ENCODE measurements around the gene NEDD4.
"Not testable (repeated sequence)": the region's sequence is repeated elsewhere in the genome, so short reads cannot be mapped to it uniquely, and the experiment has no call there.

Gene NEDD4

DNA sequence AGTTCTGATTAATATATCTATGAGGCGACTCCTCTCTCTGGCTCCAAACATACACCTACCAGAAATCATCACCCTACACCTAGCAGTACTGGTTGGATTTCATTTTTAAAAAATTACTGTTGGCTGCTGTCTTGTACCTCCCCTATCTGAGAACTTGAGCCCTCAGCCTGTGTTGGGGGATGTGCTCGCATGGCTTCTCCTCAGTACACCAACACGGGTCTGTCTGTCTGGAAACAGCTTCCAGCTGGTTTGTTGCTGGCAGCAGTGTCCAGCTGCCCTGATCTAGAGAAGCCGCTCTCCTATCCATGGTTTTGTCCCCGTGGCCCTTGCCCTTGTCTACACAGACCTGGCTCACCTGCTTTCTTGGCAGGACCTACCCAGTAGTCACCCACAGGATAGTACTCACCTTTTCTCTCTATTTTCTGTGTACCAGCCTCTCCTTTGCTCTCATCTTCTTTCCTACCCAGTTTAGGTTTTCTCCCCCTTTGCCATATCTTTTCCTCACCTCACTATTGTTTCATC, 43.2 kb upstream of the NEDD4 start:
- TF ChIP-seq, protein P1, sequence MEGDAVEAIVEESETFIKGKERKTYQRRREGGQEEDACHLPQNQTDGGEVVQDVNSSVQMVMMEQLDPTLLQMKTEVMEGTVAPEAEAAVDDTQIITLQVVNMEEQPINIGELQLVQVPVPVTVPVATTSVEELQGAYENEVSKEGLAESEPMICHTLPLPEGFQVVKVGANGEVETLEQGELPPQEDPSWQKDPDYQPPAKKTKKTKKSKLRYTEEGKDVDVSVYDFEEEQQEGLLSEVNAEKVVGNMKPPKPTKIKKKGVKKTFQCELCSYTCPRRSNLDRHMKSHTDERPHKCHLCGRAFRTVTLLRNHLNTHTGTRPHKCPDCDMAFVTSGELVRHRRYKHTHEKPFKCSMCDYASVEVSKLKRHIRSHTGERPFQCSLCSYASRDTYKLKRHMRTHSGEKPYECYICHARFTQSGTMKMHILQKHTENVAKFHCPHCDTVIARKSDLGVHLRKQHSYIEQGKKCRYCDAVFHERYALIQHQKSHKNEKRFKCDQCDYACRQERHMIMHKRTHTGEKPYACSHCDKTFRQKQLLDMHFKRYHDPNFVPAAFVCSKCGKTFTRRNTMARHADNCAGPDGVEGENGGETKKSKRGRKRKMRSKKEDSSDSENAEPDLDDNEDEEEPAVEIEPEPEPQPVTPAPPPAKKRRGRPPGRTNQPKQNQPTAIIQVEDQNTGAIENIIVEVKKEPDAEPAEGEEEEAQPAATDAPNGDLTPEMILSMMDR (conservative IDR thresholded peaks at IDR 0.05; ENCODE audit: low read depth, low read length), result no peak
- DNase-seq (ENCODE audit: low read depth), result no peak
- H3K4me3 ChIP-seq (ENCODE audit: low read length), result no peak overlapping the region

DNA sequence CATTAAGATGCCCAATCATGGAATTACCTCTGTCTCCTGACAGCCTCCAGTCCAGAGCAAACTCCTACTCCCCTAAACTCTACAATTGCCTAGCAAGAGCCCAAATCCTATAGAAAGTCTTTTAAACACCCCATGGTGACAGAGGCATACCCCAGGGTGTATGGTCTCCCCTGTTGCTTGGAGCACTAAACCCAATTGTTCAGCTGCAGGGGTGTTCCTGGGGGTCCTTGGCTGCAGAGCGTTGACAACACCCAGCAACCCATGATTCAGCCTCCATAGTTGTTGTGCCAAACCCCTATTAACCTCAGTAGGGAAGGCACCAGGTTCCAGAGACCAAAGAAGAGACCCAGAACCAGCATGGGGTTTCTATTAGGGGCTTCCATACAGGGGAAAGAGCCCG, 41.8 kb upstream of the NEDD4 start:
- TF ChIP-seq, protein P1 (conservative IDR thresholded peaks at IDR 0.05; ENCODE audit: low read depth, low read length), result no peak
- H3K4me3 ChIP-seq (ENCODE audit: low read length), result no peak overlapping the region
- no peak for DNase-seq (ENCODE audit: low read depth)

DNA sequence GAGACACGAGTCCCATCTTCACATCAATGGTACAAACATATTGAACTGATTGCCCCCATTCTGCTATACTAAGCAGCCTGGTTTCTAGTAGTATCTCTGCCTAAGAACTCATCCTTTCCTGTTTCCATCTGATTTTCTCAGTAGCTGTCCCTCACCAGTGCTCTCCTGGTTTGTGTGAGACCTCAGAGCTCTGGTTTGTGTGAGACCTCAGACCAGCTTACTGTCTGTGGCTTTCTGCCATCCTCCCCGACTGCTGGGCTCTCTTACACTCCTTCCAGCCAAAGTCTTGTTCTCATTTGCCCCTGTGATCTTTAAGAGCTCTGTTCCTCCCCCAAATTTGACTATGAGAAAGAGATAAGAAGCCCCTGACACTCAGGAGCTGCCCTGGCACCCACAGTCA, 41.1 kb upstream of the NEDD4 start:
- TF ChIP-seq, protein P1 (conservative IDR thresholded peaks at IDR 0.05; ENCODE audit: low read depth, low read length), result no peak

DNA sequence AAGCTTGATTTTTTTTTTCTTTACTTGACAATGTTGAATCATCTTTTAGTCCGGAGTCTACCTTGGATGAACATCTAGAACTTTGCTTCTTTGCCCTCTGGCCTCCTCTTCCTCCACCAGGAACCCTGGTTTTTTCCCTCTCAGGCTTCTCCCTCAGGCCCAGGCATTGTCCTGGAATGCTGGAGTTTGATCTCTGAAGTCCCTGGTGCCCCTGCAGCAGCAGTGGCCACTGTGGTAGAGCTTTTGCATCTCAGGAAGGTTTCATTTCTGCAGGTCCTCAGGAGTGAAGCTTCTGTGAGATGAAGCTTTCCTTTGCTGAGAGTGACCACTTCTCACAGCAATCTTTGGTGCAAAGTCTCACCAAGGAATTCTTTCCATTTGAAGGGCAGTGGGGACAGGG, 39.0 kb upstream of the NEDD4 start:
- no peak for DNase-seq (ENCODE audit: low read depth)

More for the DNA sequence above, 41.1 kb upstream of the NEDD4 start:
- H3K4me3 ChIP-seq (ENCODE audit: low read length), result no peak overlapping the region
- DNase-seq (ENCODE audit: low read depth), result no peak

DNA sequence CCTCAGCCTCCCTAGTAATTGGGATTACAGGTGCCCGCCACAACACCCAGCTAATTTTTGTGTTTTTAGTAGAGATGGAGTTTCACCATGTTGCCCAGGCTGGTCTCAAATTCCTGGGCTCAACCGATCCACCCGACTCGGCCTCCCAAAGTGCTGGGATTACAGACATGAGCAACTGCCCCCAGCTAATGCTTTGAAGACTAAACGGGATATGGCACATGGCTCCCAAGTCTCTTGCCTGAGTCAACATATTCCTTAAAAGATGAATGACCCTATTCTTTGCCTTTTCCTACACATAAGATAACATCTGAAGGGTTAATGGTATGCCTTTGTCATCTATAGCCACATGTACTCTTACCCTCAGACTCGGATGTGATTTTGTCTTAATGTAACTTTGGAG, 38.4 kb upstream of the NEDD4 start:
- DNase-seq (ENCODE audit: low read depth), result no peak
- TF ChIP-seq, protein P1 (conservative IDR thresholded peaks at IDR 0.05; ENCODE audit: low read depth, low read length), result no peak
- no peak overlapping the region for H3K4me3 ChIP-seq (ENCODE audit: low read length)

More for the DNA sequence above, 39.0 kb upstream of the NEDD4 start:
- no peak overlapping the region for H3K4me3 ChIP-seq (ENCODE audit: low read length)
- TF ChIP-seq, protein P1 (conservative IDR thresholded peaks at IDR 0.05; ENCODE audit: low read depth, low read length), result no peak

DNA sequence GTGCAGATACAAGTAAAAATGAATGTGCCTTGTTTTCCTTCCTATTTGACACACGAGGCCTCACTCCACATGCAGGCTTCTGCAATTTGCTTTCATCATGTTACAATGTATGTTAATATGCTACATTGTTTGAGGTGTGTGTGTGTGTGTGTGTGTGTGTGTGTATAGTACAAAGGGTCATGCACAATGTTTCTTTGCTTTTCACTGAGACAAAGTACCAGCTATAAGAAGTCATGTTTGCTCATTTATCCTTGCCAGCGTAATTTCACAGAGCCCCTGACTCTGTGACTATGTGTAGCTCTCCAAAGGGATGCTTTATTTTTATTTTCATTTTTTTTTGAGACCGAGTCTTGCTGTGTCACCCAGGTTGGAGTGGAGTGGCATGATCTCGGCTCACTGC, 38.0 kb upstream of the NEDD4 start:
- no peak overlapping the region for H3K4me3 ChIP-seq (ENCODE audit: low read length)
- TF ChIP-seq, protein P1 (conservative IDR thresholded peaks at IDR 0.05; ENCODE audit: low read depth, low read length), result no peak
- no peak for DNase-seq (ENCODE audit: low read depth)

DNA sequence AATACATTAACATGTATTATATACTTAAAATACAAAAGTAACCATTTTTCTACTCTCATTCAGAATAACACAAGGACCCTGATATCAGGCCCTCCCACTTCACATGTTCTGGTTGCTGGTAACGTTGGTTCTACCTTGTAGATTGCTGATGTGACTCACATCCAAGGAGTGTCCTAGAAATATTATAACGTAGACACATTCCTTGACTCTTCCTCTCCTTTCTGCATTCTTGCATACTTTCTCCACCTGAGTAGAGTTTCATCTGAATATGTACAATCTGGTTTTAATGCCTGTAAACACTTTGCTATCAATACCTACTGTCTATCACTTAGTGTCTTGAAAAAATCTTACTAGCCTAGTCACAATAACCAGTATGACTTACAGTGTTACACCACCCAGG, 35.0 kb upstream of the NEDD4 start:
- TF ChIP-seq, protein P1 (conservative IDR thresholded peaks at IDR 0.05; ENCODE audit: low read depth, low read length), result no peak
- no peak for DNase-seq (ENCODE audit: low read depth)
- H3K4me3 ChIP-seq (ENCODE audit: low read length), result no peak overlapping the region

DNA sequence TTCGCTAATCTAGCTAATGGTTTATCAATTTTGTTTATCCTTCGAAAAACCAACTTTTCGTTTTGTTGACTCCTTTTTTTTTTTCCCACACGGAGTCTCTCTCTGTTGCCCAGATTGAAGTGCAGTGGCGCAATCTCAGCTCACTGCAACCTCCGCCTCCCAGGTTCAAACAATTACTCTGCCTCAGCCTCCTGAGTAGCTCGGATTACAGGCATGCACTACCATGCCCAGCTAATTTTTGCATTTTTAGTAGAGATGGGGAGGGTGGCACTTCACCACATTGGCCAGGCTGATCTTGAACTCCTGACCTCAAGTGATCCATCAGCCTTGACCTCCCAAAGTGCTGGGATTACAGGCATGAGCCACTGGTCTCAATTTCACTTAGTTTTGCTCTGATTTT, 29.7 kb upstream of the NEDD4 start:
- H3K4me3 ChIP-seq (ENCODE audit: low read length); DNase-seq (ENCODE audit: low read depth): not testable (repeated sequence)

All from retinal pigment epithelial cell (primary cell).